H1 (cell line): ENCODE data around the gene KLK6. TPM values are rescaled to one million over a fixed set of nuclear protein-coding genes. Genes with fewer than 3 reads are reported as not detected.

Experiments used
- CTCF ChIA-PET: fragments of 300-600 bp; sonication (Branson Sonifier 250); formaldehyde crosslinking; loops from one replicate; lab custom pipeline; 2021; ENCODE audit not compliant: partially characterized antibody; lab: Charles Lee
- POLR2A ChIA-PET: fragments of 300-600 bp; sonication (Branson Sonifier 250); formaldehyde crosslinking; loops from one replicate; lab custom pipeline; 2021; ENCODE audit warnings: inconsistent platforms; ENCODE audit not compliant: partially characterized antibody; lab: Charles Lee
- DNase-seq, 2 experiments: peaks; one replicate each; pipeline versions ENCODE4 v3.0.0 to v3.0.0-alpha.2; 2010 to 2022; ENCODE audit warnings: low spot score in 2 of 2, low read depth in 1 of 2, mixed read lengths in 1 of 2
- FAIRE-seq: peaks from 2 replicates; lab custom pipeline; 2011; peaks lifted over from hg19 to GRCh38; lab: Jason Lieb, UNC
- H2AFZ ChIP-seq: 2 replicates; pipeline ENCODE4 v1.8.1; 2012; ENCODE audit warnings: low read length, inconsistent platforms
- H2AK5ac ChIP-seq: 2 replicates; pipeline ENCODE4 v1.6.1; 2013; ENCODE audit warnings: low read depth, low read length
- H2BK120ac ChIP-seq: replicated peaks from 2 replicates; pipeline ENCODE3; 2013; ENCODE audit warnings: low read depth, low read length, inconsistent platforms
- H2BK12ac ChIP-seq: 2 replicates; pipeline ENCODE4 v1.6.1; 2013; ENCODE audit warnings: low read depth, low read length
- H2BK15ac ChIP-seq: 2 replicates; pipeline ENCODE4 v1.6.1; 2013; ENCODE audit warnings: low read length
- H2BK20ac ChIP-seq: 2 replicates; pipeline ENCODE4 v1.6.1; 2013; ENCODE audit warnings: low read length
- H2BK5ac ChIP-seq: 2 replicates; pipeline ENCODE4 v1.6.1; 2013; ENCODE audit warnings: low read depth, low read length
- H3K14ac ChIP-seq: 2 replicates; pipeline ENCODE4 v1.6.1; 2013; ENCODE audit warnings: inconsistent platforms; ENCODE audit not compliant: insufficient read length
- H3K18ac ChIP-seq: 2 replicates; pipeline ENCODE4 v1.6.1; 2013; ENCODE audit warnings: low read length; ENCODE audit errors: extremely low read depth
- H3K23ac ChIP-seq: 2 replicates; pipeline ENCODE4 v1.6.1; 2013; ENCODE audit warnings: inconsistent platforms; ENCODE audit not compliant: insufficient read length
- H3K23me2 ChIP-seq: 2 replicates; pipeline ENCODE4 v1.6.1; 2013; ENCODE audit warnings: low read depth, low read length
- H3K27ac ChIP-seq: 2 replicates; pipeline ENCODE4 v1.6.1; 2011; ENCODE audit warnings: low read depth, low read length, inconsistent platforms
- H3K27me3 ChIP-seq, 4 experiments: replicated peaks in 1 of 4; 1 replicate in 1 of 4; 2 replicates in 3 of 4; pipeline versions ENCODE4 v1.6.1 to v1.8.1; 2011 to 2013; ENCODE audit warnings: low read length in 3 of 4, mild to moderate bottlenecking in 3 of 4, inconsistent platforms in 2 of 4, mixed read lengths in 2 of 4, moderate library complexity in 1 of 4; ENCODE audit not compliant: control insufficient read depth in 3 of 4, insufficient read depth in 3 of 4; ENCODE audit errors: extremely low read depth in 1 of 4
- H3K36me3 ChIP-seq, 4 experiments: 2 replicates each; pipeline versions ENCODE4 v1.6.1 to v1.8.1; 2011 to 2013; ENCODE audit warnings: mild to moderate bottlenecking in 4 of 4, low read length in 3 of 4, moderate library complexity in 2 of 4, control low read depth in 1 of 4, inconsistent platforms in 1 of 4; ENCODE audit not compliant: insufficient read depth in 4 of 4, control insufficient read depth in 2 of 4
- H3K4ac ChIP-seq: replicated peaks from 2 replicates; pipeline ENCODE3; 2013; ENCODE audit warnings: low read length, low read depth, mixed read lengths, inconsistent platforms; ENCODE audit not compliant: insufficient read length
- H3K4me1 ChIP-seq, 4 experiments: replicated peaks in 1 of 4; 1 replicate in 1 of 4; 2 replicates in 3 of 4; pipeline versions ENCODE4 v1.6.1 to v1.8.1; 2011 to 2013; ENCODE audit warnings: low read length in 3 of 4, inconsistent platforms in 2 of 4, mixed read lengths in 1 of 4; ENCODE audit not compliant: insufficient read depth in 4 of 4, control insufficient read depth in 3 of 4
- H3K4me2 ChIP-seq, 2 experiments: 2 replicates each; pipeline versions ENCODE4 v1.6.1 to v1.8.1; 2011 to 2013; ENCODE audit warnings: low read depth in 2 of 2, low read length in 2 of 2, control low read depth in 1 of 2, inconsistent platforms in 1 of 2, mild to moderate bottlenecking in 1 of 2; ENCODE audit not compliant: insufficient read depth in 1 of 2
- H3K4me3 ChIP-seq, 4 experiments: fragments of 200-600, 300-600 bp in 1 of 4; sonication (generic), shearing (Covaris generic), sonication (Bioruptor Twin) in 1 of 4; 2 replicates each; pipeline versions ENCODE4 v1.5.1 to v1.8.1; 2011 to 2016; ENCODE audit warnings: low read length in 4 of 4, low read depth in 3 of 4, control low read depth in 2 of 4, inconsistent platforms in 2 of 4, mild to moderate bottlenecking in 2 of 4, mixed read lengths in 1 of 4, moderate library complexity in 1 of 4; ENCODE audit not compliant: insufficient read depth in 2 of 4; ENCODE audit errors: extremely low read depth in 1 of 4
- H3K56ac ChIP-seq: replicated peaks from 2 replicates; pipeline ENCODE3; 2013; ENCODE audit warnings: low read depth, mild to moderate bottlenecking, mixed read lengths, low read length, inconsistent platforms; ENCODE audit not compliant: insufficient read length
- H3K79me1 ChIP-seq: 2 replicates; pipeline ENCODE4 v1.6.1; 2013; ENCODE audit warnings: low read depth, low read length, control low read depth
- H3K79me2 ChIP-seq, 2 experiments: 2 replicates each; pipeline versions ENCODE4 v1.6.1 to v1.8.1; 2012 to 2013; ENCODE audit warnings: low read length in 2 of 2, mild to moderate bottlenecking in 2 of 2, inconsistent platforms in 1 of 2; ENCODE audit not compliant: insufficient read depth in 2 of 2, control insufficient read depth in 1 of 2
- H3K9ac ChIP-seq, 4 experiments: replicated peaks in 1 of 4; 1 replicate in 1 of 4; 2 replicates in 3 of 4; pipeline versions ENCODE4 v1.6.1 to v1.8.1; 2011 to 2013; ENCODE audit warnings: low read depth in 3 of 4, low read length in 3 of 4, control low read depth in 2 of 4, mild to moderate bottlenecking in 2 of 4, moderate library complexity in 2 of 4, inconsistent platforms in 1 of 4; ENCODE audit errors: extremely low read depth in 1 of 4
- H3K9me3 ChIP-seq, 2 experiments: 2 replicates each; pipeline versions ENCODE4 v1.6.1 to v1.8.1; 2012 to 2013; ENCODE audit warnings: mild to moderate bottlenecking in 2 of 2, moderate library complexity in 2 of 2, control low read depth in 1 of 2, inconsistent platforms in 1 of 2, low read depth in 1 of 2, low read length in 1 of 2, mixed read lengths in 1 of 2; ENCODE audit not compliant: insufficient read depth in 2 of 2
- H4K20me1 ChIP-seq, 2 experiments: replicated peaks in 1 of 2; 2 replicates each; pipeline versions ENCODE3 to v1.8.1; 2011 to 2013; ENCODE audit warnings: inconsistent platforms in 2 of 2, low read length in 2 of 2, mild to moderate bottlenecking in 1 of 2; ENCODE audit not compliant: insufficient read depth in 2 of 2, control insufficient read depth in 1 of 2
- H4K5ac ChIP-seq: 2 replicates; pipeline ENCODE4 v1.6.1; 2013; ENCODE audit warnings: low read length, low read depth, mixed read lengths, inconsistent platforms; ENCODE audit not compliant: insufficient read length
- H4K8ac ChIP-seq: 2 replicates; pipeline ENCODE4 v1.8.0; 2013; ENCODE audit warnings: mild to moderate bottlenecking, moderate library complexity, low read length, inconsistent platforms; ENCODE audit not compliant: insufficient read depth; ENCODE audit errors: extremely low read depth
- H4K91ac ChIP-seq: replicated peaks from 2 replicates; pipeline ENCODE3; 2013; ENCODE audit warnings: low read length, mixed read lengths, inconsistent platforms; ENCODE audit not compliant: insufficient read length
- ATF3 ChIP-seq: IDR thresholded peaks from 2 replicates; pipeline ENCODE4 v1.6.1; 2011; ENCODE audit warnings: low read depth, mild to moderate bottlenecking, low read length; ENCODE audit not compliant: insufficient read depth
- CHD2 ChIP-seq: IDR thresholded peaks from 2 replicates; pipeline ENCODE4 v1.6.1; 2012; ENCODE audit warnings: low read length, improper control_type of control experiment
- CTBP2 ChIP-seq: IDR thresholded peaks from 2 replicates; pipeline ENCODE4 v1.7.0; 2011; ENCODE audit warnings: borderline replicate concordance, mild to moderate bottlenecking, moderate library complexity, mixed read lengths, low read length; ENCODE audit not compliant: insufficient read depth, insufficient read length
- EGR1 ChIP-seq: IDR thresholded peaks from 2 replicates; pipeline ENCODE4 v1.6.1; 2011; ENCODE audit warnings: low read depth, low read length, borderline replicate concordance
- HDAC2 ChIP-seq, 2 experiments: fragments of 300-600 bp in 1 of 2; sonication (generic) in 1 of 2; IDR thresholded peaks; 2 replicates each; pipeline ENCODE4 v1.6.1; 2011 to 2012; ENCODE audit warnings: low read depth in 2 of 2, low read length in 2 of 2, mild to moderate bottlenecking in 2 of 2, moderate library complexity in 2 of 2, borderline replicate concordance in 1 of 2, inconsistent platforms in 1 of 2
- NRF1 ChIP-seq: IDR thresholded peaks from 2 replicates; pipeline ENCODE4 v1.6.1; 2011; ENCODE audit warnings: mild to moderate bottlenecking, low read depth, low read length, improper control_type of control experiment
- POLR2A ChIP-seq, 2 experiments: IDR thresholded peaks; 1 replicate in 1 of 2; 2 replicates in 1 of 2; pipeline ENCODE4 v1.6.1; 2011; ENCODE audit warnings: low read depth in 2 of 2, low read length in 2 of 2, mild to moderate bottlenecking in 2 of 2; ENCODE audit errors: control extremely low read depth in 1 of 2
- RXRA ChIP-seq: IDR thresholded peaks from 2 replicates; pipeline ENCODE4 v1.6.1; 2011; ENCODE audit warnings: low read depth, mild to moderate bottlenecking, low read length, moderate library complexity; ENCODE audit not compliant: insufficient read depth
- SP4 ChIP-seq: IDR thresholded peaks from 2 replicates; pipeline ENCODE4 v1.6.1; 2012; ENCODE audit warnings: low read length, inconsistent platforms
- TEAD4 ChIP-seq: IDR thresholded peaks from 2 replicates; pipeline ENCODE4 v1.6.1; 2012; ENCODE audit warnings: low read depth, low read length, inconsistent platforms, mixed read lengths
- WGBS, 2 experiments: shearing (Covaris generic) in 1 of 2; methylation state at CpG; one replicate each; pipeline versions ENCODE4 v1.1.6 to v1.1.7; 2013 to 2015; ENCODE audit warnings: low lambda C conversion rate in 2 of 2, mixed read lengths in 2 of 2, inconsistent platforms in 1 of 2, low coverage in 1 of 2, missing lambda C conversion rate in 1 of 2; ENCODE audit not compliant: insufficient replicate concordance in 2 of 2, insufficient coverage in 1 of 2, insufficient read length in 1 of 2; ENCODE audit errors: extremely low coverage in 1 of 2, missing lambda C conversion rate in 1 of 2; 5-methylcytosine and 5-hydroxymethylcytosine counted together
- polyA plus RNA-seq, 7 experiments: library from polyadenylated mRNA; depleted of rRNA in 3 of 7; stranded (reverse) in 5 of 7; unstranded in 2 of 7; fragments of >200 nt in 5 of 7; fragments of 200-250 nt in 2 of 7; gene quantifications; 1 replicate in 5 of 7; 2 replicates in 1 of 7; 4 replicates in 1 of 7; pipeline versions ENCODE4 v1.2.1 to v1.2.3, GENCODE V29; 2011 to 2013; ENCODE audit warnings: missing spikeins in 2 of 7, mixed read lengths in 2 of 7
- total RNA-seq: library from RNA; stranded (reverse); fragmentation: NEBNext Ultra II Directional; extraction: Animal tissue kit (Norgen Biotek cat#: 25700); gene quantifications from 2 replicates; pipeline ENCODE4 v1.2.1, GENCODE V29; 2021

Gene KLK6
- total and polyA plus RNA-seq, 2 of the 8 experiments (the other 6 are each of a cell fraction or from before 2014, with no cell fraction given), result 0.69 to 3.2 TPM

- FAIRE-seq (no peak), DNase-seq (no peak)
- no peak overlapping the region for H3K23ac ChIP-seq
- no peak overlapping the region for H3K56ac ChIP-seq
- WGBS, 2 experiments, result 86% methylated on average over 4 of the region's 4 CpGs; no CpG with 5 or more reads in 1 of the 2 experiments
- peaks cover 21 to 42% (median 33%) of the 10 kb centered on the region in 4 experiments for H3K27me3 ChIP-seq
- no peak overlapping the region for H2BK120ac ChIP-seq
- H4K5ac ChIP-seq, result no peak overlapping the region
- no peak overlapping the region; the same call in 1 of the 2 replicates for H2AK5ac ChIP-seq
- H4K20me1 ChIP-seq, result peaks cover 0 to 2% of the 10 kb centered on the region in 2 experiments
- H3K4ac ChIP-seq, result no peak overlapping the region
- no peaks in the 10 kb centered on the region for H3K79me1 ChIP-seq
- H2BK15ac ChIP-seq, result peak overlapping the region; percentile 73; the same call in 1 of the 2 replicates
- no peak overlapping the region for H3K27ac ChIP-seq
- H3K18ac ChIP-seq, result no peak overlapping the region
- H3K4me3 ChIP-seq, result no peak overlapping the region
- no peak overlapping the region for H3K9ac ChIP-seq
- H2BK5ac ChIP-seq, result no peak overlapping the region
- POLR2A ChIA-PET, result interaction anchor here (4.7 to 5.3 kb wide), 2 partner anchors 108 to 115 kb away, joined by 26 to 36 read pairs; no protein-coding TSS in a partner anchor
- no peak overlapping the region for H2AFZ ChIP-seq
- H2BK12ac ChIP-seq, result 0 out of 2 replicates have a peak overlapping the region, but pooled peaks have one; percentile 12
- no peaks in the 10 kb centered on the region for H3K79me2 ChIP-seq
- H3K4me2 ChIP-seq, result no peak overlapping the region; a peak in 1 of 4 replicates
- CTCF ChIA-PET, result interaction anchor here (0.7 to 2.3 kb wide), 2 partner anchors 11 to 355 kb away, joined by 3 to 17 read pairs; no protein-coding TSS in a partner anchor
- H3K9me3 ChIP-seq, result no peaks in the 10 kb centered on the region
- no peak overlapping the region for H2BK20ac ChIP-seq
- no peak overlapping the region for H4K8ac ChIP-seq
- no peaks in the 10 kb centered on the region for H3K36me3 ChIP-seq
- H3K23me2 ChIP-seq, result peaks cover 16% of the 10 kb centered on the region
- H4K91ac ChIP-seq, result no peak overlapping the region
- H3K14ac ChIP-seq, result no peak overlapping the region
- peaks cover 0 to 14% (median 9%) of the 10 kb centered on the region in 4 experiments; a peak in 5 of 7 replicates for H3K4me1 ChIP-seq
- TF ChIP-seq NRF1 (no peak), SP4 (no peak), CHD2 (no peak), ATF3 (no peak), HDAC2 (IDR thresholded peaks at IDR 0.05; ENCODE audit: borderline replicate concordance in 1 of 2, low read depth in 2 of 2, low read length in 2 of 2) (no peak), RXRA (no peak), TEAD4 (no peak), CTBP2 (no peak), EGR1 (no peak), POLR2A (IDR thresholded peaks at IDR 0.05; ENCODE audit: control extremely low read depth in 1 of 2, low read depth in 2 of 2, low read length in 2 of 2) (no peak)
Observed at GRCh38 chr19:50910722-50911121, 58.7 kb downstream of the KLK6 start.
